IPS DF 4.7 (cell line): ENCODE measurements around the gene POLR3G.

Experiments
- DNase-seq: peaks from one replicate; pipeline ENCODE4 v3.0.0-alpha.2; 2013; ENCODE audit warnings: low spot score; ENCODE audit errors: extremely low read depth

POLR3G gene

GRCh38 chr5:90550963-90551362, 76.3 kb downstream of the POLR3G start:
- no peak for DNase-seq

GRCh38 chr5:90551376-90551775, 76.7 kb downstream of the POLR3G start:
- DNase-seq = no peak

GRCh38 chr5:90553711-90554110, 79.0 kb downstream of the POLR3G start:
- DNase-seq = no peak

GRCh38 chr5:90554358-90555006, 79.8 kb downstream of the POLR3G start:
- no peak for DNase-seq

GRCh38 chr5:90555666-90556065, 81.0 kb downstream of the POLR3G start:
- no peak for DNase-seq

- no peak for DNase-seq
Measured at GRCh38 chr5:90557391-90557790, 82.7 kb downstream of the POLR3G start.

GRCh38 chr5:90557871-90558270, 83.2 kb downstream of the POLR3G start:
- no peak for DNase-seq

- peak; percentile 98 for DNase-seq
Measured at GRCh38 chr5:90558344-90559192, 83.9 kb downstream of the POLR3G start, which contains the start of gene ADGRV1. ADGRV1 (plus strand) TSS chr5:90558797; CDS start chr5:90558896, 99 bp downstream.

GRCh38 chr5:90560771-90561170, 86.1 kb downstream of the POLR3G start:
- no peak for DNase-seq

- DNase-seq = no peak
Measured at GRCh38 chr5:90561766-90562165, 87.1 kb downstream of the POLR3G start.

- DNase-seq = no peak
Measured at GRCh38 chr5:90562341-90562740, 87.7 kb downstream of the POLR3G start.

- DNase-seq = no peak
Measured at GRCh38 chr5:90563108-90563507, 88.4 kb downstream of the POLR3G start.
